ACHN (cell line): Measurements from ENCODE around the gene FGD2.
A peak's percentile ranks its signal among the peaks of the same experiment; 100 is the strongest.

Experiments used
- DNase-seq: peaks from one replicate; pipeline ENCODE4 v3.0.0-alpha.2; 2015
- in situ Hi-C: cut with HindIII; loops from 2 replicates; pipeline ENCODE4 v1.10.0; 2017; ENCODE audit warnings: low sequenced_read_pairs, low pct_ligation_motif_present, low pct_unique_long_range_greater_than_20kb

The FGD2 gene

DNA sequence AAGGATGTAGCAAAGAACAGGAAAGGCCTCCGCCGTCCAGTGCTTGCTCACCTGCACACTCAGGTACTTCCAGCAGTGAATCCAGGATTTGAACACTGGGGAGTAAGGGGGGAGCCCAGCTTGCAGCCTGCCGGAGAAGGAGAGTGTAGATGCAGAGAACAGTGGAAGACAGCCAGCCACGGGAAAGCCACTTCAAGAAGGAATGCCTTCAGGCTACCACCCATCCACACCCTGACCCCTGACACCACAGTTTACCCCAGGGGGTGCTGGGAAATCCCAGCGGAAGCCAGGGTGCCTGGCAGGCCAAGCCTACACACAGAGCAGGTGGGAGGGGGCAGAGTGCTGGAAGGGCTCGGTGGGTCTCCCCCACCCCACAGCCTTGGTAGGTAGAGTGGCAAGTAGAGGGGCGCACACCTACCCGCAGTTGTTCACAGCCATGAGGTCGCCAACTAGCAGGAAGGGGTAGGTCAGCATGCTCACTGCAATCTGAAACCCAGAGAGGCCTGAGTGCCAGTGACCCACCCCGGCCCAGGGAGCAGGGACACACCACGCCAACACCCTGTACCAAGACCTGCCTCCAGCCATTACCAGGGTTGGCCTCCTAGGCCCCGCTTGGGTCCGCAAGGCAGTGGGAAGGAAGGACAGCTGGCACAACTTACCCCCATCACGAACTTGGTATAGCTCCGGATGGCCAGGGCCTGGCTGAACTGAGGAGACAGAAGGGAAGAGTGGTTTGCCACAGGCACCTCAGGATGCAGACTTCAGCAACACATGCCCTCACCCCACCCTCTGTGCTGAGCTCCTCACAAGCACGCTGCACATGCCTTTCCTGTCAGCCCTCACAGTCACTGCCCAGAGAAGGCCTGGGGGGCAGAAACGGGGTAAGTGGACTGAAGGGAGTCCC lies 35.2 kb upstream of the FGD2 start:
- no peak for DNase-seq
- in situ Hi-C loops: no loop called here

DNA sequence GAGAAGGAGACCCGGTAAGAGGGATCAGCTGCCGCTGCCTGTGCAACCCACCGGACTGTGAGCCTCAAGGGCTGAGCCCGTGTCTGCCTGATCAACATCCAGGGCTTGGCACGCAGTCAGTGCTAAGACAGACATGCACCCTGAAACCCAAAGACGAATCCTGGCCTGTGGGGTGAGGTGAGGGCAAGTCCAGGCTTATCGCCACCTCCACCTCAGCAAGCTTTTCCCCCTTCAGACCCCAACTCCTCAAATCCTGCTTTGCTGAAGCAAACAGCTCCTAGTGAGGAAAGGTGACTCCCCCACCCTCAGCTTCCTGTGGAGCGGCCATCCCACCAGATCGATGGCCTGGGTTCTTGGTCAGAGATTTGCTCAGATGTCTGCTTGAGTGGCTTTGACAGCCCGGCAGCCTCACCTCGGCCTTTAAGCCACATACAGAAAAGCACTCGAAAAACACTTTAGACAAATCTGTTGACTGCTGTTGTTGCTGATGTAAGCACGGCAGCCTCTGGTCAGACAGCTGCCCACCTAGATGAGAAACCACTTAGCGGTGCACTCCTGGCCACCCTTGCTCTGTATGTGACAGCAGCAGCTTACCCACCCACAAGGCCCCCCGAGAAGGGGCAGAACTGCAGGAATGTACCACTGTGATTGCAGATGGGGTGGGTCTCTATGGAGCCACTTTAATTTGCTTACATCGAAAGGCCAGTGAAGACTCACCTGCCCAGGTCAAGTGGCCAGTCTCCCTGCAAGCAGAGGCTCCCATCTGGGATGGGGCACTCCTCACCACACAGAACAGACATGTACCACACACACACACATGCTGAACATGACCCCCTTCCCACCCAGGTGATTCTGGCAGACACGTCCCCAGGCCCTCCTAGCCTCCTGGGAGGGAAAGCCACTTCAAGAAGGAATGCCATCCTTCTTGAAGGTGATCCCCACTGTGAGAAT lies 34.3 kb upstream of the FGD2 start:
- in situ Hi-C loops: no loop called here
- DNase-seq: no peak

DNA sequence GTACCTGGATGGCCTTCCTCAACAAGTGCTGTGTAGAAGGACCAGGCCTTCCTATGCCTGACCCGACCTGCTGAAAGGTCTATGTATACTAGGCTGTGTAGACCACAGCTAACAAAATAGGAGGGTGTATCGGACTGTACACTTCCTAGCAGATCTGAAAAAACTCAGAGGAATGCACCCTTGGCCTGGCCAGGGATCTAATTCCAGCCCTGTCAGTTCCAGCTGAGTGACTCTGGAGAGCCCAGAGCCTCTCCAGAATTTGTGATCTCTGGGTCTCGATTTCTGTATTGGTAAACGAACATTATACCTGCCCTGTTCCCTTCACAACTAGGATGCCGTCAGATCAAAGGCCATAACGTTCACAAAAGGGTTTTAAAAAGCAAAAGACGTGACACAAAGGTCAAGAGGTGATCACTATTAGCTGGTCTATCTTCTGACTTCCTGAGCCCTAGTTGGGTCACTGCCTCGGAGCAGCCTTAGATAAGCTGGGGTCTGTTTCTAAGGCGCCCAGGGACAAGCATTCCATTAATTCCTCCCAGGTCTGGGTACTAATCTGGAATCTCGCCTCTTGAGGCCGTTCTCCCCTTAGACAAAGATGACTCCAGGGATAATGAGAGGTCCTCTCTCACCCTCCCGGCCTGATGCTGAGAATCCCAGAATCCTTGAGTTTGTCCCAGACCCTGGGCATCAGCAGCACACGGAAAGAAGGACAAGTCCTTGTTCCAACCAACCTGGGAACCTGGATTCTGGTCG lies 33.4 kb upstream of the FGD2 start:
- in situ Hi-C loops: no loop called here

DNA sequence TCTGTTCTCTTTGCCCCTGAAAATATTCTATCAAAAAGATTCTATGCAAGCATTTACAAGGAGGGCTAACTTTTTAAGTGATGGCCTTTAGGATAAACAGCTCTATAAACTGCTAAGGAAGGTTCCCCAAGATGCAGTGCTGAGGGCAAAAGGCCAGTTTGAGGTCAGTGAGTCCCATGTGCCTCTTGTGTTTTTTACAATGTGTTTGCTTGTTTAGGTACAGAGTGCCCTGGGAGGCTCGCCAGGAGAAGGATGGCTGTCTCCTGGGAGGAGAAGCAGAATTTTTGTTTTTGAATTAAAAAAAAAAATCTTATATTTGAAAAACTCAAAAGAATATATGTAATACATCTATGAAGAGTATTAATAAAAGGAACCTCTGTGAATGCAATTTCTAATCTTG lies 32.3 kb upstream of the FGD2 start:
- DNase-seq: no peak
- in situ Hi-C loops: no loop called here

More for the DNA sequence above, 33.4 kb upstream of the FGD2 start:
- DNase-seq: no peak

DNA sequence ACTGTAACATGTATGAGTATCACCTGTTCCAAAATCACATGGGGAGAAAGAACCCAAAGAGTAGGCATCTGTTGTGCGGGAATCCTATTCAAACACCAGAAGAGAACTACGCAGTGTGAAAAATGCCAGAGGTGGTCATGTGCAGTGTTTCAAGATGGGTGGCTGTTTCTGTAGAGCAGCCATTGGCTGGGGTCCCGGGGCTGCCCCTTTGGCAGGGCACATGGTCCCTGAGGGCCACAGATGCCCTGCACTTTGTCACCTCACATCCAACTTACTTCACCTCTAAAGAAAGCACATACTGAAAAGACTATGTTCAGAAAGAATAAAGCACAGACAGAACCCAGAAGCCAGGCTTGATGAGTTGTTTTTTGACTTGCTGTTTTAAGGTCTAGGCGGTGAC lies 31.8 kb upstream of the FGD2 start:
- in situ Hi-C loops: no loop called here
- no peak for DNase-seq

DNA sequence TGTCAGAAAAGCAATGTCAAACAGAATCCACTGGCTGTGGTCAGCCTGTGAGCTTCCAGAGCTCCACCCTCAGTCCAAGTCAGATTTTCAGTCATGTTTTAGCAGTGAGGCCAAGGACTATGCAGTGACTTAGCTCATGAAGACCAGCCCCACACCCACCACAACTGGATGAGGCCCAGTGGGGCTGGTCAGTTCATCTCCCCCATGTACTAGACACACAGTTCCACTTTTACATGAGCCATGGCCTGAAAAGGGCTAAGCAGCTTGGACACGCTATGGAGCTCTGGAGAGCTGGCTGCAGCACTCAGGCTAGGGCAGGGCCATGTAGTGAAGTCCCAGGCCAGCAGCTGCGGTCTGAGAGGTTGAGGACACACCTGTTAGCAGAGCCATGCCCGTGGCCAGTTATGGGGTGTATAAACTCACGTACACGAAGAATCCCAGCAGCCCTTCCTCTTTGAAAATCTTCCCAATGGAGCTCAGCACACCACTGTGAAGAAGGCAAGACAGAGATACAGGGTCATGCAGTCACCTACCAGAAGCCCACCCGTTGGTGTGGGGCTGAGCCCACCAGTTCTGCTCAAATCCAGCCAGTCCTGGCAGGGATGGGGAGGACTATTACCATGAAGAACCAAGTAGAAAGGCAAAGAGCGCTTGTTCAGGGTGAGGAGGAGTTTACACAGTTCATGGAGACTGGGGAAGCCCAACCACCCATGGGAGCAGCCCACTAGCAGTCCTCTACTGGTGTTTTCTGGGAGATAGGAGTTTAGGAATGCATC lies 30.0 kb upstream of the FGD2 start:
- in situ Hi-C loops: no loop called here

DNA sequence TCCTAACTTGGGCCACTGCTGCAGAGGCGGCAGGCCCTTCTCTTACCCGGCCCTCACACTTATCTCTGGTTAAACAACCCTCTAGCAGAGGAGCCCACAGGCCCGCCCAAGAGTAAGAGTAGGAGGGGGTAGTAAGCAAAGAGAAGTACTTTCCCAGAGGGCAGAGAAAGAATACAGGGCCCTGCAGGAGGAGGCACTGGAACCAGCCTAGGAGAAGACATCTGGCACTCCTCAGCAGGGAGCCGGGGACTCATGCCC lies 29.5 kb upstream of the FGD2 start:
- in situ Hi-C loops: no loop called here
- no peak for DNase-seq

More for the DNA sequence above, 30.0 kb upstream of the FGD2 start:
- no peak for DNase-seq

DNA sequence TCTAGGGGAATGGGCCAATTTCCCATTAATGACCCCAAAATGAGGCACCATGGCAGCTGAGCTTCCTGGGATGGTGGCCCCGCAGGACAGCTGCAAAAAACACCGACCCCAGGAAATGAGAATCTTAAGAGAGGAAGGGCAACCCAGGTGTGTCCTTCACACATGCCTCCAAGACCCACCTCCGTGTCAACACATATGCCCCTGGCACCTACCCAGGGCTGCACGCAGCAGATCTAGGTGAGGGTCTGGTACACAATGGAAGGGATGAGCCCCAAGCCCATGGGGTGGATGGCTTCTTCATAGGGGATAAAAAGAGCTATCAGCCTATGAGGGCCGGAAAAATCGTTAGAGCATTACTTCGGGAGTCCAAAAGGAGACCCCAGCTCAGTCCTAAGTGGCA lies 28.9 kb upstream of the FGD2 start:
- DNase-seq: no peak
- in situ Hi-C loops: no loop called here

DNA sequence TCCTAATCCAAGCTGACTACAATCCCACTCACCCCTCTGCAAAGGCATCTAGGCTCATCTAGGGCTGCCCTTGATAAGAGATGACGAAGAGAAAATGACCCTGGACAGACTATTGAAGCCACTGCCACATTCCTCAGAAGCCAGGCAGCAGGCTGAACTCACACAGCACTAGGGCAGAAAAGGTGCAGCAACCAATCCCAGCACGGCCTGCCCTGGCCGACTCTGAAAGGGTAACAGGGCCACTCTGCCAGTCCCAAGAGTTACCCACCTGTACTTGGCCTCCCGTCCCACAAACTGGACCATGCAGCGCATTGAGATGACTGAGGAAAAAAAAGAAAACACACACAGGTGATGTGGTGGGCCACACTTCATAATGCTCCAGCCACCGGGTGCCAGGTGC lies 28.5 kb upstream of the FGD2 start:
- no peak for DNase-seq
- in situ Hi-C loops: no loop called here

DNA sequence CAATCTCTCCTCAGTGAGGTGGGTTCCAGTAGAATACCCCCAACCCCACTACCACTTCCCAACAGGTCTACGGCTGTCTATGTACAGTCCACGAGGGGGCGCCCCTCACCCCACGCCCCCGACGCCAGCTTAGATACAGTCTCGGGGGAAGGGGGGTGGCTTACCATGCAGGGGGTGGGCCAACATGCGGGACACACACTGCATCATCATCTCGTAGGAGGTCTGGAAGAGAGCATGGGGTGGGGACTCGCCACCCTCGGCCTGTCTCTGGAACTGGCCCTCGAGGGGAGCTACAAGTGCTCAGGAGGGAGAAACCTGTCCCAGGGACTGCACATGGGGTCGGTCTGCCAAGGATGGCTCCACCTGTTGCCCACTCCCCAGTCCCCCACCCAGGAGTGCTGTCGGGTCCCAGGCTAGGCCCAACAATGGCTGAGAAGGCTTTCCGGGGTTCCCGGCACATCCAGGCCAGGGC lies 27.9 kb upstream of the FGD2 start:
- DNase-seq: no peak
- in situ Hi-C loops: no loop called here

DNA sequence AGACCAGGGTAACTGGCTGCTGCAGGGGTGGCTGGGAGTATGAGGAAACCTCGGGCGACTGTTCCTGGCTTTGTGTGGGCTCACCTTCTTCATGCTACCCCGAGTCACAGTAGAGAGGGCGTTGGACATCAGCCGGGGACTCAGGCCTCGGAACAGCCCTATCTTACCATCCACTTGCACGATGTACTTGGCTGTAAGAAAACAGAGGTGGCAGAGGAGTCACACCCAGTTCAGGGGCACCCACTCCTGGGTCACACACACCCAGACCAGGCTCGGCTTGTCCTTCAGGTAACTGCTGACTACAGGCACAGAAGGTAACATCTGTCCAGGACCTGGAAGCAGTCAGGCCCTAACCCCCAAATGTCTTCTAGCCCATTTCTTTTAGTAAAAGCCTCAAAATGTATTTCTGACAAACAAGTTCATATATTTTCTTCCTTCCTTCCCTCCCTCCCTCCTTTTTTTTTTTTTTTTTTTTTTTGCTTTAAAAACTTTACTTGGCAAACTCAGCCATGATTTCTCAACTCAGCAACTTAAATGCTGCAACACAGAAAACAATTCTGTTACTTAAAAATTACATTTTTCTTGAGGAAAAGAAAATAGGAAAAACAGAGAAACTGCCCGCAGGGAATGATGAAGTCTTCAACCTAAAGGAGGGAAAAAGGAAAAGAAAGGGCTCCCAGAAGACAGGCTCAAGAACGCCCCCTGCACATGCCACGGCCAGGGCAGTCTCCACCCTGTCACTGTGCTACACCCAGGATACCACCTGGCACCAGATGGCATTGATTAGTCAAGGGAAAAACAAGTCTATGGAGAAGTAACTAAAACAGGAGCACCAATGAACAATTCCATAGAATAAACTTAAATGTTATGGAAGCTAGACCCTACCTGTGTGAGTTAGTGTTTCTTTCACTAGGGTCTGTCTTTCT lies 26.8 kb upstream of the FGD2 start:
- in situ Hi-C loops: no loop called here
- no peak for DNase-seq

DNA sequence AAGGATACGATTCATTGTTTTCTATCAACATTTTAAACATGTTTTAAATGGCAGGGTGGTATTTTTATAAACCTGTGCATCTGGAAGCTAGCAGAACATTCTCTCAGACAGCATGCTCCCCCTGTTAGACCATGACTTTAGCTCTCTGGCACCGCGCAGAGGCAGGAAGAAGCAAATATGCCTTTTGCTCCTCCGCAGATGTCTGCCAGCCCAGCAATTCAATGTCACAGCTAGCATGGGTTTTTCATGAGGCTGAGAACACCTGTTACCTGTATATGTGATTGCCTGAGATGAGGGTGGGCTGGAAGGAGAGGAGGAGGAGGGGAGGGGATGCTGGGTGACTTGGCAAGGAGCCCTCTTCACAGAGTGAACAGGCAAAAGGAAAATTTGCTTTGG lies 26.1 kb upstream of the FGD2 start:
- DNase-seq: no peak
- in situ Hi-C loops: no loop called here

DNA sequence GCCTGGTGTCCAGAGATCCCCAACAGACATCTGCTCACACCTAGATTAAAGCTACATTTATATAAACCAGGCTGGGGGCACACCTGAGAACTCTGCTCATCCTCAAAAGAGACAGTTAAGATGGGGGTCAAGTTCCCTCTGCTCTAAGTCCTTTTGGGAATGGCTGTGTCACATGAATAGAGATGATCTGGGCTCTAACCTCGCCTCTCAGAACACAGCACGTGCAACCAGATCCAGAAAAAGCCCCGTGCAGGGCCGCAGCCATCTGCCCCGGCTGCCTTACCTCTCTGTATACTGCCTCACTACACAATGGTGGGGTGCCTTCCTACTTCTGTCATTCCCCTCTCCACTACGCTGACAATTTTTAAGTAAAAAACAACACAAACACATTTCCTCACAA lies 25.3 kb upstream of the FGD2 start:
- in situ Hi-C loops: no loop called here
- no peak for DNase-seq

DNA sequence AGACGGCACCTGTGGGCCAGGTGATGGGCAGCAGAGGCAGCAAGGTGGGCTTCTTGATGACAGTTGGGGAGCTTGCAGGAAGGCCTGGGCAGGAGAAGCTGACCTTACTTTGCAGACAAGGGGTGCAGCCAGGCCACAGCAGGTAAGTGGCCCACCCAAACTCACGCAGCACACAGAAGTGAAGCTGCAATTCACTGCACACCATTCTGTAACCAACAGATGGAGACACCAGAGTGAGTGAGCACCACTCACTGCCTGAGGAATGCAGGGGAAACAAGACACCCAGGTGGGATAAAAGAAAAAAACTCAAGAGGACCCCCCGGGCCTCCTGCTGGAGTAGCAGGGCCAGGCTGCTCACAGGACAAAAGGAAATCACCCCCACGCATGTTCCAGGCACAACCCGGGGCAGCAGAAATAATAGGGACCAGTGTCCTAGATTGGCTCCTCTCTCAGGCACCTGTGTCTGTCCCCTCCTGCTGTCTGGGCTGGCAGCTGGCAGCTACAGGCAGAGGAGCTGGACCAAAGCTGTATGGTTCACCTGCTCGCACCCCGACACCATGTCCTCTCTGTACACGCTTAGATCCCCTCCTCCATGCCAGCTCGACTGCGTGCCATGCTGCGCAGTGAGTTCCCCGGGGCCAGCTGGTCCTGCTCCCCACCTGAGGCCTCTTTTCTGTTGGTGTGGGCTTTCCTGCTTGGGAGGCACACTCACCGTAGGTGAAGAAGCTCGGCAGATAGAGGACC lies 24.4 kb upstream of the FGD2 start:
- in situ Hi-C loops: no loop called here
- no peak for DNase-seq

DNA sequence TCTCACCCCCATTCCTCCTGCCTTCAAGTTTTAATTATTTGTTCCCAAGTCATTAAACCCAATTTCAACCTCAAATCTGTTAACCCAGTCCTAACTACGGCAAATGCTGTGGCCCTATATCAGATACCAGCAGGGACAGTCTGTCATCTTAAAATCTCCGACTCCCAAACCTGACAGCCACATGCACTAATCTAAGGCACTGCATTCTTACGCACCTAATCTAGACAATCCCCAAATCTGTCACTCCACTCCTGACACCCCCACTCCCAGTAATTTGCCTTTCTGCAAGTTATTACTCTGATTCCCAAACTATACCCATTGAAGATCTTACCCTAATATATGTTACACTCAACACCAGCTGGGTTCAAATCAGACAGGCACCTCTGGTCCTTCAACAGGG lies 21.9 kb upstream of the FGD2 start:
- in situ Hi-C loops: no loop called here

DNA sequence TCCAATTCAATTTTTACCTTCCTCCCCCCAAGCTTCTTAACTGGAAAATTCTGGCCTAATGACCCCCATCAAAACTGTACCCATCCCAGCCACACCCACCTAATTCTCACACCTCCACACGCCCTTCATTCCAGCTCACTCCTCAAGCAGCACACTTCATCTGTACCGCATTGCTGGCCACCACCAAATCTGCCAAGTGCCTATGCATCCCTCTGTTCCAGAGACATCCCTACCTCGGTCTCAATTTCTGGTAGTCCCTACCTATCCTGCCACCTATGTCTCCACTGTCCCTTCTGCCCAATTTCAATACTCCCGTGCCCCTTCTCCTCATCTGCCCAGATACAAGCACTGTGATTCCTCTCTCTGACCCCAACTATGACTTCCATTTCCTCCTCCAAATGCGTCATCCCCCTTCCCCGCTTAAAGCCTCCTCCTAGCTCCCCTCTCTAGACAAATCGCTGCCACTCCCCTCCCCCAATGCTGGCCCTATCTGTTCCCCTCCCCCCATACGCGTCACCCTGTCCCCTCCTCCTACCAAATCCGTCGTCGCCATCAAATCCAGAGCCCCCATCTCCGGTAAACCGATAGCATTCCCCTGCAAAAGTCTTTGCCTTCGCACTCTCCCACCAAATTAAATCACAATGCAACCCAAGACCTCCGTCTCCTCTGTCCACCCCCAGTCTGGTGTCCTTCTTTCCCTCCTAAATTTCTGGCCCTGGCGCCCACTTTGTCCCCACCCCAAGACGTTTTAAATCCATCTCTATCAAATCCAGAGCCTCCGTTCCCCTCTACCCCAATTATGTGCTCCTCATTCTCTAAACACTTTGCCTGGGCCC lies 20.7 kb upstream of the FGD2 start:
- peak; percentile 41 for DNase-seq
- in situ Hi-C loops: no loop called here

More for the DNA sequence above, 21.9 kb upstream of the FGD2 start:
- no peak for DNase-seq
